AG04450 (cell line): ENCODE measurements around the gene CAND2. TPM values are rescaled to one million over a fixed set of nuclear protein-coding genes. Genes with fewer than 3 reads are reported as not detected.

Experiments used
- CTCF ChIA-PET: fragments of 300-600, 350-600 bp; formaldehyde crosslinking; extraction: SDS; loops from one replicate; lab custom pipeline; 2022; ENCODE audit warnings: antibody characterized with exemption, inconsistent platforms; lab: Charles Lee
- POLR2A ChIA-PET: fragments of 350-600 bp; formaldehyde crosslinking; extraction: SDS; loops from one replicate; lab custom pipeline; 2021; ENCODE audit warnings: antibody characterized with exemption, inconsistent platforms; lab: Yijun Ruan, JAX
- DNase-seq: peaks from one replicate; pipeline ENCODE4 v3.0.0-alpha.2; 2011; ENCODE audit warnings: low read depth, low spot score
- H3K27ac ChIP-seq: one replicate; pipeline ENCODE4 v1.5.1; 2012; ENCODE audit warnings: low read depth, low read length, control low read depth
- H3K27me3 ChIP-seq: one replicate; pipeline ENCODE4 v1.6.0; 2012; ENCODE audit warnings: low read length; ENCODE audit not compliant: control insufficient read depth, insufficient read depth
- H3K4me3 ChIP-seq: 2 replicates; pipeline ENCODE4 v1.5.1; 2011; ENCODE audit warnings: mild to moderate bottlenecking, low read depth, low read length, control low read depth
- H3K9me3 ChIP-seq: 2 replicates; pipeline ENCODE4 v1.5.1; 2012; ENCODE audit warnings: low read length; ENCODE audit not compliant: control insufficient read depth, insufficient read depth
- CTCF ChIP-seq: IDR thresholded peaks from 2 replicates; pipeline ENCODE4 v1.5.1; 2011; ENCODE audit warnings: low read depth, low read length, control low read depth, inconsistent platforms
- polyA plus RNA-seq: library from polyadenylated mRNA; depleted of rRNA; stranded (reverse); fragments of >200 nt; gene quantifications from 2 replicates; pipeline ENCODE4 v1.2.3, GENCODE V29; 2011

Gene CAND2
- polyA plus RNA-seq, 1 experiment: 5.8 TPM

- no peaks in the 10 kb centered on the region for H3K9me3 ChIP-seq
- TF ChIP-seq CTCF: no peak
- ChIA-PET CTCF (no interaction called here), POLR2A (interaction anchor here (0.5 kb wide), 1 partner anchor 152 kb away, joined by 3 read pairs; no protein-coding TSS in a partner anchor)
- no peak overlapping the region for H3K27ac ChIP-seq
- no peaks in the 10 kb centered on the region for H3K27me3 ChIP-seq
- no peak overlapping the region for H3K4me3 ChIP-seq
- no peak for DNase-seq
These were observed 26.7 kb upstream of the CAND2 start for GRCh38 chr3:12769761-12770160.

DNA sequence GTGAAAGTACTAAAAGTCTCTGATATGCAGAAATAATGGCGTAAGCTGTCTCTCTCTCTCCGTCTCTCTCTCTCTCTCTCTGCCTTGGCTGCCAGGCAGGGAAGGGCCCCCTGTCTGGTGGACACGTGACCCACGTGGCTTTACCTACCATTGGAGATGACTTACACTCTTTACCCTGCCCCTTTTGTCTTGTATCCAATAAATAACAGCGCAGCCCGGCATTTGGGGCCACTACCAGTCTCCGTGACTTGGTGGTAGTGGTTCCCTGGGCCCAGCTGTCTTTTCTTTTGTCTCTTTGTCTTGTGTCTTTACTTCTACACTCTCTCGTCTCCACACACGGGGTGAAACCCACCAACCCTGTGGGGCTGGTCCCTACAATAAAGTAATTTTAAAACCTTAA lies 25.2 kb upstream of the CAND2 start:
- Histone ChIP-seq H3K27ac (no peak overlapping the region), H3K9me3 (no peaks in the 10 kb centered on the region; the same call in 1 of the 2 replicates), H3K4me3 (no peak overlapping the region), H3K27me3 (no peaks in the 10 kb centered on the region)
- ChIA-PET POLR2A (no interaction called here), CTCF (no interaction called here)
- DNase-seq: no peak
- TF ChIP-seq CTCF: no peak

DNA sequence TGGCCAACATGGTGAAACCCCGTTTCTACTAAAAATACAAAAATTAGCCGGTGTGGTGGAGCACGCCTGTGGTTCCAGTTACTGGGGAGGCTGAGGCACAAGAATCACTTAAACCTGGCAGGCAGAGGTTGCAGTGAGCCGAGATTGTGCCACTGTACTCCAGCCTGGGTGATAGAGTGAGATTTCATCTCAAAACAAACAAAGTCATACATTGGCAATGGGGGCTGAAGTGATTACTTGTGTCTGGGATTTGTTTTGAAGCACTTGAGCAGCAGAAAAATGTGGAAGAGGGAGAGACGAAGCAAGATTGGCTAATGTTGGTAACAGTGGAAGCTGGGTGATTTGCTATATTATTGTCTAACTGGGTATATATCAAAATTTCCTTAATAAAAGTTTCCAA lies 24.0 kb upstream of the CAND2 start:
- no peak for DNase-seq
- CTCF ChIA-PET: no interaction called here
- POLR2A ChIA-PET: interaction anchor here (0.7 kb wide), 1 partner anchor 504 kb away, joined by 3 read pairs; no protein-coding TSS in a partner anchor
- H3K4me3 ChIP-seq: no peak overlapping the region
- H3K27ac ChIP-seq: no peak overlapping the region
- H3K27me3 ChIP-seq: peaks cover 2% of the 10 kb centered on the region
- no peaks in the 10 kb centered on the region; the same call in 1 of the 2 replicates for H3K9me3 ChIP-seq
- no peak for TF ChIP-seq CTCF

DNA sequence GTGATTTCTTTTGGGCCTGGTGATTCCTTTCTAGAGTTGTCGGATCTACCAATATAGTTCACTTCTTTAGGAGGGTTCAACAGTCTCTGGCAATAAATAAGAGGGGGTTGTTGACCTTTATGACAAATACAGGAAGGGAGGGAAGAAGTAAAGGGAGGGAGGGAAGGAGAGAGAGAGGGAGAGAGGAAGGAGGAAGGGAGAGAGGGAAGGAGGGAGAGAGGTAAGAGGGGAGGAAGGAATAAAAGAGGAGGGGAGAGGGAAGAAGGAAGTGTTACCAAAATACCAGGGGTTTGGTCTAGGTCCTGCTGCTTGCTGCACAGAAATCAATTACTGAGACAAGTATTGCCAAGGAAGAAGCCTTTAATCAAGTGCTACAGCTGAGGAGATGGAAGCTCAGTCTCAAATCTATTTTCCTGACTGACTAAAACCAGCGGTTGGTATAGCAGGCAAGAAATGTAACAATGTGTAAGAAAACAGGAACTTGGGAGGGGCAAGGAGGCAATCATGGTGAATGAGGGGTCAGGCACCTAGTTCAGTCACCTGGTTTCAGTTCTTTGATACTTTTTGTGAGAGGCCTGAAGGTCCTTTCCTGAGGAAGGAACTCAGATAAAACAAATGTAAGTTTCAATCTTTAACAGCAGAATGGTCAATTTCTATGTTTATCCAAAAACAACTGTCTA lies 23.3 kb upstream of the CAND2 start:
- CTCF ChIA-PET: interaction anchor here (1.8 kb wide), 1 partner anchor 9 kb away, joined by 8 read pairs; no protein-coding TSS in a partner anchor
- H3K4me3 ChIP-seq: no peak overlapping the region
- TF ChIP-seq CTCF: no peak
- H3K9me3 ChIP-seq: no peaks in the 10 kb centered on the region; the same call in 1 of the 2 replicates
- DNase-seq: no peak
- H3K27me3 ChIP-seq: peaks cover 2% of the 10 kb centered on the region
- POLR2A ChIA-PET: no interaction called here
- H3K27ac ChIP-seq: no peak overlapping the region

DNA sequence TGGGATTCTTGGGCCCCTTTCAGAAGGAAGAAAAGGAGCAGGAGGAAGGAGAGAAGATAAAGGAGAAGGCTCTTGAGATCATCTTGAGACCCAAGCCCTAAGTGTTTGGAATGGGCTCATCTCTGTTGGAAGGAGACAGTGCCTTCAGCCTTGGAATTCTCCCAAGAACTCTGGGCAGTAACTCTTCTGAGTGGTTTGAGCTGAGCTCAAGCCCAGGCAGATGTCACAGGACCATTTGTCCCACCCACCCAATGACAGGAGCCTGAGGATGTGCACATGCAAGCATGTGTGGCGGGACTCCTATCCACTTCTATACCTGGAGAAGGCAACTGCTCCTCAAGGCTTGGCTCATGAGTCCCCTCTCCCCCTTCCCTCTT lies 22.8 kb upstream of the CAND2 start:
- POLR2A ChIA-PET: no interaction called here

More for the DNA sequence above, 22.8 kb upstream of the CAND2 start:
- no peaks in the 10 kb centered on the region; the same call in 1 of the 2 replicates for H3K9me3 ChIP-seq
- H3K27ac ChIP-seq: no peak overlapping the region
- TF ChIP-seq CTCF: no peak
- peaks cover 2% of the 10 kb centered on the region for H3K27me3 ChIP-seq
- CTCF ChIA-PET: interaction anchor here (1.8 kb wide), 1 partner anchor 10 kb away, joined by 8 read pairs; no protein-coding TSS in a partner anchor
- H3K4me3 ChIP-seq: no peak overlapping the region
- no peak for DNase-seq
